Stimulated activated CD8-positive, alpha-beta memory T cell treated with anti-CD3 and anti-CD28 coated beads, Interleukin-7, amount 100 ng/mL, for 48 hours (primary cell): ENCODE data around the gene CNKSR3.
"Not testable (repeated sequence)": the region's sequence is repeated elsewhere in the genome, so short reads cannot be mapped to it uniquely, and the experiment has no call there.

Source experiments
- DNase-seq, 2 donors: peaks; one replicate each; pipeline ENCODE4 v3.0.0-alpha.2; 2020; ENCODE audit warnings: low read depth in 1 of 2; ENCODE audit errors: extremely low read depth in 1 of 2

The CNKSR3 gene

GRCh38 chr6:154510144-154510905, at the start of gene CNKSR3:
TSS of gene CNKSR3 (minus strand) at chr6:154510685. CDS start at chr6:154510114, 571 bp downstream.
- no peak for DNase-seq

GRCh38 chr6:154558984-154559383, 48.5 kb upstream of the CNKSR3 start:
- DNase-seq = no peak

GRCh38 chr6:154558513-154558912, 48.0 kb upstream of the CNKSR3 start:
- no peak for DNase-seq

- DNase-seq = no peak
Measured at GRCh38 chr6:154555073-154555677, 44.7 kb upstream of the CNKSR3 start.

GRCh38 chr6:154554491-154554890, 44.0 kb upstream of the CNKSR3 start:
- no peak for DNase-seq

GRCh38 chr6:154550779-154551178, 40.3 kb upstream of the CNKSR3 start:
- no peak for DNase-seq

- no peak for DNase-seq
Measured at GRCh38 chr6:154549179-154549578, 38.7 kb upstream of the CNKSR3 start.

- no peak for DNase-seq
Measured at GRCh38 chr6:154548130-154548830, 37.8 kb upstream of the CNKSR3 start.

GRCh38 chr6:154543628-154544027, 33.1 kb upstream of the CNKSR3 start:
- no peak for DNase-seq

GRCh38 chr6:154542747-154543146, 32.3 kb upstream of the CNKSR3 start:
- no peak for DNase-seq

- not testable (repeated sequence) for DNase-seq
Measured at GRCh38 chr6:154541837-154542236, 31.4 kb upstream of the CNKSR3 start.

GRCh38 chr6:154539593-154540269, 29.2 kb upstream of the CNKSR3 start:
- DNase-seq = no peak

GRCh38 chr6:154538640-154539191, 28.2 kb upstream of the CNKSR3 start:
- DNase-seq = no peak

- DNase-seq = no peak
Measured at GRCh38 chr6:154537511-154538325, 27.2 kb upstream of the CNKSR3 start.

- no peak for DNase-seq
Measured at GRCh38 chr6:154536999-154537398, 26.5 kb upstream of the CNKSR3 start.

- DNase-seq = no peak
Measured at GRCh38 chr6:154536255-154536654, 25.8 kb upstream of the CNKSR3 start.

GRCh38 chr6:154535851-154536250, 25.4 kb upstream of the CNKSR3 start:
- no peak for DNase-seq

GRCh38 chr6:154535147-154535546, 24.7 kb upstream of the CNKSR3 start:
- DNase-seq = no peak

GRCh38 chr6:154534531-154534930, 24.0 kb upstream of the CNKSR3 start:
- no peak for DNase-seq

GRCh38 chr6:154532426-154532825, 21.9 kb upstream of the CNKSR3 start:
- no peak for DNase-seq
